Thyroid gland (tissue), 4 donors: ENCODE measurements around the gene HNRNPA2B1.

Experiments
- CTCF ChIP-seq, 6 experiments: fragments of 200-600 bp in 3 of 6; fragments of 450-650 bp in 3 of 6; sonication (generic) in 3 of 6; IDR thresholded peaks; one replicate each; pipeline ENCODE4 v1.5.1; 2016 to 2019; ENCODE audit warnings: antibody characterized with exemption in 6 of 6, mild to moderate bottlenecking in 2 of 6, inconsistent platforms in 1 of 6, moderate library complexity in 1 of 6
- POLR2A ChIP-seq, 2 donors: fragments of 450-650 bp; IDR thresholded peaks; one replicate each; pipeline ENCODE4 v1.6.1; 2017; ENCODE audit warnings: antibody characterized with exemption in 2 of 2, mild to moderate bottlenecking in 2 of 2, moderate library complexity in 1 of 2

GRCh38 chr7:26170663-26171062 is 29.9 kb downstream of the HNRNPA2B1 start:
- no peak for TF ChIP-seq CTCF (IDR thresholded peaks at IDR 0.05)
- TF ChIP-seq POLR2A (IDR thresholded peaks at IDR 0.05) = no peak
